Kidney epithelial cell (primary cell): Measurements from ENCODE around the gene TLCD5. TPM values are rescaled to one million over a fixed set of nuclear protein-coding genes. Genes with fewer than 3 reads are reported as not detected.
A peak's percentile ranks its signal among the peaks of the same experiment; 100 is the strongest.

ENCODE experiments used
- DNase-seq: peaks from one replicate; pipeline ENCODE4 v3.0.0-alpha.2; 2010; ENCODE audit warnings: low read depth
- H3K27me3 ChIP-seq: 2 replicates; pipeline ENCODE4 v1.6.0; 2011; ENCODE audit warnings: low read length; ENCODE audit not compliant: control insufficient read depth, insufficient read depth
- H3K36me3 ChIP-seq: 2 replicates; pipeline ENCODE4 v1.5.1; 2011; ENCODE audit warnings: low read length; ENCODE audit not compliant: control insufficient read depth, insufficient read depth
- H3K4me3 ChIP-seq: 2 replicates; pipeline ENCODE4 v1.5.1; 2011; ENCODE audit warnings: low read depth, mild to moderate bottlenecking, control low read depth, low read length
- total RNA-seq: library from RNA; depleted of rRNA; stranded (reverse); fragments of >200 nt; gene quantifications from 2 replicates; pipeline ENCODE4 v1.2.3, GENCODE V29; 2015
- TF ChIP-seq, protein P1 (sequence below): IDR thresholded peaks from 2 replicates; pipeline ENCODE4 v1.5.1; 2011; ENCODE audit warnings: mild to moderate bottlenecking, moderate library complexity, low read length, control low read depth, inconsistent platforms; ENCODE audit not compliant: insufficient read depth, poor library complexity, severe bottlenecking

The TLCD5 gene
- total RNA-seq, 1 donor from 2014 or later: 9.3 TPM

DNA sequence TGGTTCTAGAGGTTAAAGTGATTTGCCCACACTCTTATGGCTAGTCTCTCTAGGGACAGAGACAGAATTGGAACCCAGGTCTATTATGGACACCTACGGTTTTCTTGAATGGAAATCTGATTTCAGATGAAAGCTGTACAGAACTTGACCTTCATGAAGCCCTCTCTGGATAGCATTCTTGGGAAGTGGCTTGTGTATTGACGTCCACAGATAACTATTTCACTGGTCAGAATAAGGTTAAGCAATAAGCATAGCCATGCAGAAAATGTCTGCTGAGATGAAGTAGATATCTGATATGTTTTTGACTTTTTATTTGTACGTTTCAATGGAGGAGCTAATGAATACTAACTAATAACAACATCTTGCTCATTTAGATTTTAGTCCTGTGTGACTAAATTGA is 1.1 kb downstream of the TLCD5 start:
- H3K4me3 ChIP-seq: peak overlapping the region; percentile 75
- no peaks in the 10 kb centered on the region for H3K27me3 ChIP-seq
- TF ChIP-seq, protein P1, sequence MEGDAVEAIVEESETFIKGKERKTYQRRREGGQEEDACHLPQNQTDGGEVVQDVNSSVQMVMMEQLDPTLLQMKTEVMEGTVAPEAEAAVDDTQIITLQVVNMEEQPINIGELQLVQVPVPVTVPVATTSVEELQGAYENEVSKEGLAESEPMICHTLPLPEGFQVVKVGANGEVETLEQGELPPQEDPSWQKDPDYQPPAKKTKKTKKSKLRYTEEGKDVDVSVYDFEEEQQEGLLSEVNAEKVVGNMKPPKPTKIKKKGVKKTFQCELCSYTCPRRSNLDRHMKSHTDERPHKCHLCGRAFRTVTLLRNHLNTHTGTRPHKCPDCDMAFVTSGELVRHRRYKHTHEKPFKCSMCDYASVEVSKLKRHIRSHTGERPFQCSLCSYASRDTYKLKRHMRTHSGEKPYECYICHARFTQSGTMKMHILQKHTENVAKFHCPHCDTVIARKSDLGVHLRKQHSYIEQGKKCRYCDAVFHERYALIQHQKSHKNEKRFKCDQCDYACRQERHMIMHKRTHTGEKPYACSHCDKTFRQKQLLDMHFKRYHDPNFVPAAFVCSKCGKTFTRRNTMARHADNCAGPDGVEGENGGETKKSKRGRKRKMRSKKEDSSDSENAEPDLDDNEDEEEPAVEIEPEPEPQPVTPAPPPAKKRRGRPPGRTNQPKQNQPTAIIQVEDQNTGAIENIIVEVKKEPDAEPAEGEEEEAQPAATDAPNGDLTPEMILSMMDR: no peak
- no peaks in the 10 kb centered on the region for H3K36me3 ChIP-seq
- no peak for DNase-seq

DNA sequence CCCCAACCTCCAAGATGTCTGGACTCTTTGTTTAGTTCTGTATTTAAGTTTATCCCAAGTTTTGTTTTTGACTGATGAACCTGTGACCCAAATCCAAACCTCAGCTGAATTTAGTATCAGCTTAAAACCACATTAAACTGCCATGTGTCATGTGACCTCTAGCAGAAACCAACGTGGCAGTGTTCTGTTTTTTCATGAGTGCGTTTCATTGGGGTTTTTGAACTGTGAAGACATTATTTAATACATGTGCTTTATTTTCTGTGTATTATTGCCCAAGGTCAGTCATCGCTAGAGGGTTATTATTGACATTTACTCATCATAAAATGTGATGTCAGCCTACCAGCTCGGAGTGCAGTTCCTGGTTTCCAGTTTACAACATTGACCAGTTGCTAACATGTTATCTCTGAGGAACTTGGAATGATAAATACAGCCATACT is 1.8 kb downstream of the TLCD5 start:
- no peaks in the 10 kb centered on the region for H3K27me3 ChIP-seq
- no peaks in the 10 kb centered on the region for H3K36me3 ChIP-seq
- no peak for DNase-seq
- H3K4me3 ChIP-seq: no peak overlapping the region
- TF ChIP-seq, protein P1: no peak

DNA sequence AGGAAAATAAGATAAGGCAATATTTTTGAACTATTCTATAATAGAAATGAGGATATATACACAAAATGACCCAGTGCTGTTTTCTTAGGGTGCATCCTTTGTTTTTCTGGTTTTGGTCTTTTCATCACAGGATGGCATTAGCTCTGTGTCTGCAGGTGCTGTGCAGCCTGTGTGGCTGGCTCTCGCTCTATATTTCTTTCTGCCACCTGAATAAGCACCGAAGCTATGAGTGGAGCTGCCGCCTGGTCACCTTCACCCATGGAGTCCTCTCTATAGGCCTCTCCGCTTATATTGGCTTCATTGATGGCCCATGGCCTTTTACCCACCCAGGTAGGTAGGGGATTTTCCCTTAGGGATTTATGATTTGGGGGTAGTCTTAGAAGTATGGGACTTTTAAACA is 2.2 kb downstream of the TLCD5 start:
- H3K36me3 ChIP-seq: no peaks in the 10 kb centered on the region
- H3K27me3 ChIP-seq: no peaks in the 10 kb centered on the region
- DNase-seq: no peak
- no peak overlapping the region for H3K4me3 ChIP-seq
- TF ChIP-seq, protein P1: no peak

DNA sequence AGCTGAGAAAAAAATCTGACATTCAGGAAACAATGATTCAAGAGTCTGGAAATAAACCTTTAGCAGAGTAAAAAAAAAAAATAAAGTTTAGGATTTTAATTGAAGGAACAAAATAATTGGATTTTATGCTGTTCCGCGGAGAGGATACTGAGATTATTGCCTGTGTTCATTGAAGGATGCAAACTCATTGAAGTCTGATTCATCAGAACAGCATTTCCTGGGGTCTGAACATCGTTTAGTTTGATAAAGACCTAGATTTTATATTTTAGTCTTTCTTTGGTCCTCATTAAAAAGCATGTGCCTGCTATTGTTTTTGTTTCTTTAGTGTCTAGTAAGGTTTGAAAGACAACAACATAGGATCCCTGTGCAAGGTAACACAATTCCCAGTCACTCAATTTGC is 4.5 kb downstream of the TLCD5 start:
- H3K4me3 ChIP-seq: no peak overlapping the region
- DNase-seq: no peak
- TF ChIP-seq, protein P1: no peak
- H3K27me3 ChIP-seq: no peaks in the 10 kb centered on the region
- H3K36me3 ChIP-seq: no peaks in the 10 kb centered on the region

DNA sequence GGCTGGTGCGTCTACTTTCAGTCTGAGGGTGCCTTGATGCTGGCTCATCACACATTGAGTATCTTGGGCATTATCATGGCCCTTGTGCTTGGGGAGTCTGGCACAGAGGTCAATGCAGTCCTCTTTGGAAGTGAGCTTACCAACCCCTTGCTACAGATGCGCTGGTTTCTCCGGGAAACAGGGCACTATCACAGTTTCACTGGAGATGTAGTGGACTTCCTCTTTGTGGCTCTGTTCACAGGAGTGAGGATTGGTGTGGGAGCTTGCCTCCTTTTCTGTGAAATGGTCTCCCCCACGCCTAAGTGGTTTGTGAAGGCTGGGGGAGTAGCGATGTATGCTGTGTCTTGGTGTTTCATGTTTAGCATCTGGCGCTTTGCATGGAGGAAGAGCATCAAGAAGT is 4.9 kb downstream of the TLCD5 start:
- DNase-seq: no peak
- Histone ChIP-seq H3K27me3 (no peaks in the 10 kb centered on the region), H3K4me3 (no peak overlapping the region), H3K36me3 (no peaks in the 10 kb centered on the region)
- TF ChIP-seq, protein P1: no peak

DNA sequence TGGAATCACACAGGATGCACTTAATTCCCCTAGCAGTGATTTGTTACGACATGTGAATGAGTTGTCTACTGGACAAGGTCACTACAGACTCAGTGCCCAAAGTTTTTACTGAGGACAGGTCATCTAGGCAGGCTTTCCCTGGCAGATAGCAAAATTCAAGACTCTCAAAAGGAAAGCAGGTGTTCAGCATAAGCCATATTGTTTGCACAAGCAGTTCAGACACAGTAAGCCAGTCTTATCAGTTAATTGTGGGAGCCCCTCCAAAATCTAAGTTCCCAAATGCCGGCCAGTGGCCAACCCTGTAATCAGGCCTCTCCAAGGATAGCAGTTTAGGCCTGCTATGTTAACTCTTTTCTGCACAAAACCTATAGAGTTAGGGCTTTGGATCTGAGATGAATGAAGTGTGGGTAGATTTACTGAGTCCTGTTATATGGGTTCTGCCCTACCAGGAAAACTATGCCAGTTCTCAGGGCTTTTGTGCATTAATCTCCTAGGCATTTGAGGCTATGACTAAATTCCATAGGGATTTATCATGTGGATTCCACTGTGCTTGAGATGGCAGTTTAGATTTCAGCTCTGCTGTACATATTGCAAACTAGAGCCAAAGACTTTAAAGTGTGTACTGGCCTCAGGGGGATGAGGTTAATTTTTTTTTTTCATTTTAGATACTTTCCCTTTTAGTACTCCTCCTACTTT is 6.3 kb downstream of the TLCD5 start:
- TF ChIP-seq, protein P1: no peak
- Histone ChIP-seq H3K27me3 (no peaks in the 10 kb centered on the region), H3K4me3 (no peak overlapping the region), H3K36me3 (no peaks in the 10 kb centered on the region)
- DNase-seq: peak; percentile 74
